T-helper 2 cell treated with Interferon-gamma antibody and Interleukin-4, amounts not matched to agents 5 μg/mL and 100 μg/mL, for 36 hours (primary cell): Measurements from ENCODE around the gene PRSS33.

ENCODE experiments used
- DNase-seq: peaks from one replicate; pipeline ENCODE4 v3.0.0; 2021; ENCODE audit warnings: low spot score
- H3K27ac Mint-ChIP-seq: one replicate; pipeline ENCODE4 v1.8.0; 2021; ENCODE audit warnings: mild to moderate bottlenecking, mixed read lengths
- H3K27me3 Mint-ChIP-seq: one replicate; pipeline ENCODE4 v1.8.0; 2021; ENCODE audit warnings: low read depth, mixed read lengths
- H3K36me3 Mint-ChIP-seq: one replicate; pipeline ENCODE4 v1.8.0; 2021; ENCODE audit warnings: low read depth, mixed read lengths
- H3K4me1 Mint-ChIP-seq: one replicate; pipeline ENCODE4 v1.8.0; 2021; ENCODE audit warnings: low read depth, mixed read lengths
- H3K4me3 Mint-ChIP-seq: one replicate; pipeline ENCODE4 v1.8.0; 2022; ENCODE audit warnings: mild to moderate bottlenecking, moderate library complexity, mixed read lengths
- H3K9me3 Mint-ChIP-seq: one replicate; pipeline ENCODE4 v1.8.0; 2021; ENCODE audit warnings: mixed read lengths

PRSS33 gene

GRCh38 chr16:2761886-2762583 is 25.3 kb downstream of the PRSS33 start:
- Mint-ChIP-seq H3K4me3 (no peak overlapping the region), H3K27ac (no peak overlapping the region)

GRCh38 chr16:2761472-2761871 is 25.9 kb downstream of the PRSS33 start:
- Mint-ChIP-seq H3K4me1 (peaks cover 13% of the 10 kb centered on the region), H3K36me3 (peaks cover 96% of the 10 kb centered on the region), H3K27ac (no peak overlapping the region), H3K9me3 (no peaks in the 10 kb centered on the region), H3K4me3 (no peak overlapping the region), H3K27me3 (no peaks in the 10 kb centered on the region)
- DNase-seq, result no peak

More at GRCh38 chr16:2761886-2762583, 25.3 kb downstream of the PRSS33 start:
- Mint-ChIP-seq H3K4me1 (peaks cover 9% of the 10 kb centered on the region), H3K36me3 (peaks cover 94% of the 10 kb centered on the region), H3K27me3 (no peaks in the 10 kb centered on the region), H3K9me3 (no peaks in the 10 kb centered on the region)
- DNase-seq, result no peak

GRCh38 chr16:2757344-2757743 is 30.0 kb downstream of the PRSS33 start:
- Mint-ChIP-seq H3K27ac (no peak overlapping the region), H3K27me3 (no peaks in the 10 kb centered on the region), H3K4me3 (no peak overlapping the region), H3K9me3 (no peaks in the 10 kb centered on the region), H3K36me3 (peaks cover 84% of the 10 kb centered on the region), H3K4me1 (peaks cover 37% of the 10 kb centered on the region)
- no peak for DNase-seq

GRCh38 chr16:2756288-2757015 is 30.9 kb downstream of the PRSS33 start:
- H3K4me3 Mint-ChIP-seq, result no peak overlapping the region
- no peaks in the 10 kb centered on the region for H3K27me3 Mint-ChIP-seq
- no peak for DNase-seq
- H3K4me1 Mint-ChIP-seq, result peaks cover 41% of the 10 kb centered on the region
- peaks cover 78% of the 10 kb centered on the region for H3K36me3 Mint-ChIP-seq
- H3K9me3 Mint-ChIP-seq, result no peaks in the 10 kb centered on the region
- H3K27ac Mint-ChIP-seq, result peak overlapping the region; percentile 26

- H3K27me3 Mint-ChIP-seq, result no peaks in the 10 kb centered on the region
- peaks cover 49% of the 10 kb centered on the region for H3K4me1 Mint-ChIP-seq
- H3K36me3 Mint-ChIP-seq, result peaks cover 68% of the 10 kb centered on the region
- H3K27ac Mint-ChIP-seq, result peak overlapping the region; percentile 89
- no peak for DNase-seq
- H3K9me3 Mint-ChIP-seq, result no peaks in the 10 kb centered on the region
- peak overlapping the region; percentile 92 for H3K4me3 Mint-ChIP-seq
Measured at GRCh38 chr16:2755158-2755557, 32.2 kb downstream of the PRSS33 start.

- no peak for DNase-seq
- Mint-ChIP-seq H3K4me3 (peak overlapping the region; percentile 92), H3K27me3 (no peaks in the 10 kb centered on the region), H3K27ac (peak overlapping the region; percentile 89), H3K9me3 (no peaks in the 10 kb centered on the region), H3K4me1 (peaks cover 47% of the 10 kb centered on the region), H3K36me3 (peaks cover 55% of the 10 kb centered on the region)
Measured at GRCh38 chr16:2753733-2754020, 33.7 kb downstream of the PRSS33 start.

- Mint-ChIP-seq H3K4me1 (peaks cover 44% of the 10 kb centered on the region), H3K27ac (peak overlapping the region; percentile 97), H3K9me3 (no peaks in the 10 kb centered on the region), H3K27me3 (no peaks in the 10 kb centered on the region), H3K36me3 (peaks cover 50% of the 10 kb centered on the region), H3K4me3 (peak overlapping the region; percentile 92)
- DNase-seq, result no peak
Measured at GRCh38 chr16:2752850-2753732, 34.3 kb downstream of the PRSS33 start.

- H3K4me3 Mint-ChIP-seq, result peak within 1 kb of the TSS; percentile 92
- H3K36me3 Mint-ChIP-seq, result peaks cover 42% of the 10 kb centered on the region
- no peaks in the 10 kb centered on the region for H3K9me3 Mint-ChIP-seq
- peak within 1 kb of the TSS; percentile 97 for H3K27ac Mint-ChIP-seq
- no peaks in the 10 kb centered on the region for H3K27me3 Mint-ChIP-seq
- peaks cover 44% of the 10 kb centered on the region for H3K4me1 Mint-ChIP-seq
- peak; percentile 96 for DNase-seq
Measured at GRCh38 chr16:2752035-2752849, 35.1 kb downstream of the PRSS33 start, which contains the start of gene SRRM2. Gene SRRM2 (plus strand): TSS chr16:2752638. CDS start chr16:2756365, 3,727 bp downstream.

GRCh38 chr16:2751577-2752034 is 35.8 kb downstream of the PRSS33 start:
- peak overlapping the region; percentile 97 for H3K27ac Mint-ChIP-seq
- peaks cover 36% of the 10 kb centered on the region for H3K36me3 Mint-ChIP-seq
- H3K4me3 Mint-ChIP-seq, result peak overlapping the region; percentile 89
- no peaks in the 10 kb centered on the region for H3K27me3 Mint-ChIP-seq
- peaks cover 42% of the 10 kb centered on the region for H3K4me1 Mint-ChIP-seq
- H3K9me3 Mint-ChIP-seq, result no peaks in the 10 kb centered on the region
- no peak for DNase-seq

GRCh38 chr16:2749936-2750335 is 37.4 kb downstream of the PRSS33 start:
- Mint-ChIP-seq H3K4me3 (peak overlapping the region; percentile 89), H3K27ac (peak overlapping the region; percentile 24)
- DNase-seq, result no peak

GRCh38 chr16:2749476-2749875 is 37.9 kb downstream of the PRSS33 start:
- Mint-ChIP-seq H3K27ac (no peak overlapping the region), H3K36me3 (peaks cover 18% of the 10 kb centered on the region), H3K4me1 (peaks cover 23% of the 10 kb centered on the region), H3K27me3 (no peaks in the 10 kb centered on the region), H3K9me3 (no peaks in the 10 kb centered on the region), H3K4me3 (no peak overlapping the region)
- DNase-seq, result no peak

More at GRCh38 chr16:2749936-2750335, 37.4 kb downstream of the PRSS33 start:
- H3K36me3 Mint-ChIP-seq, result peaks cover 21% of the 10 kb centered on the region
- no peaks in the 10 kb centered on the region for H3K9me3 Mint-ChIP-seq
- H3K27me3 Mint-ChIP-seq, result no peaks in the 10 kb centered on the region
- peaks cover 28% of the 10 kb centered on the region for H3K4me1 Mint-ChIP-seq

- H3K9me3 Mint-ChIP-seq, result no peaks in the 10 kb centered on the region
- DNase-seq, result no peak
- H3K27ac Mint-ChIP-seq, result no peak overlapping the region
- no peak overlapping the region for H3K4me3 Mint-ChIP-seq
- H3K36me3 Mint-ChIP-seq, result peaks cover 12% of the 10 kb centered on the region
- H3K4me1 Mint-ChIP-seq, result peaks cover 18% of the 10 kb centered on the region
- no peaks in the 10 kb centered on the region for H3K27me3 Mint-ChIP-seq
Measured at GRCh38 chr16:2748757-2749455, 38.5 kb downstream of the PRSS33 start.

- H3K4me1 Mint-ChIP-seq, result peaks cover 8% of the 10 kb centered on the region
- H3K9me3 Mint-ChIP-seq, result no peaks in the 10 kb centered on the region
- no peak overlapping the region for H3K27ac Mint-ChIP-seq
Measured at GRCh38 chr16:2745961-2746360, 41.4 kb downstream of the PRSS33 start.

More at GRCh38 chr16:2745961-2746360, 41.4 kb downstream of the PRSS33 start:
- H3K4me3 Mint-ChIP-seq, result no peak overlapping the region
- DNase-seq, result no peak
- no peaks in the 10 kb centered on the region for H3K36me3 Mint-ChIP-seq
- no peaks in the 10 kb centered on the region for H3K27me3 Mint-ChIP-seq
